ENCODE results near the gene HNF4A.

GRCh38 chr20:44460795-44461141 lies 105.3 kb downstream of the HNF4A start:
- TF ChIP-seq CTCF (IDR thresholded peaks at IDR 0.05) (peak; percentile 52 to 71 (median 68)), POLR2A (IDR thresholded peaks at IDR 0.05) (no peak)
